Small intestine (tissue), 7 donors: ENCODE data around the gene BTG1. TPM values are rescaled to one million over a fixed set of nuclear protein-coding genes. Genes with fewer than 3 reads are reported as not detected.
A peak's percentile ranks its signal among the peaks of the same experiment; 100 is the strongest.

Experiments
- DNase-seq, 2 donors: peaks; one replicate each; pipeline versions ENCODE4 v3.0.0 to v3.0.0-alpha.2; 2013
- FAIRE-seq: peaks from 2 replicates; lab custom pipeline; 2012; peaks lifted over from hg19 to GRCh38; lab: Jason Lieb, UNC
- H3K27ac ChIP-seq, 3 donors: one replicate each; pipeline ENCODE4 v1.5.1; 2013; ENCODE audit warnings: low read length in 2 of 3, mild to moderate bottlenecking in 2 of 3, control low read depth in 1 of 3, inconsistent platforms in 1 of 3, low read depth in 1 of 3, moderate library complexity in 1 of 3
- H3K27me3 ChIP-seq, 3 donors: one replicate each; pipeline ENCODE4 v1.6.1; 2013; ENCODE audit warnings: low read length in 3 of 3, inconsistent platforms in 1 of 3; ENCODE audit not compliant: control insufficient read depth in 3 of 3, insufficient read depth in 3 of 3
- H3K36me3 ChIP-seq, 3 donors: one replicate each; pipeline ENCODE4 v1.6.1; 2013; ENCODE audit warnings: low read length in 3 of 3, inconsistent platforms in 1 of 3, low read depth in 1 of 3, mild to moderate bottlenecking in 1 of 3, moderate library complexity in 1 of 3; ENCODE audit not compliant: control insufficient read depth in 3 of 3, insufficient read depth in 2 of 3
- H3K4me1 ChIP-seq, 3 donors: one replicate each; pipeline ENCODE4 v1.6.1; 2013; ENCODE audit warnings: low read length in 2 of 3, inconsistent platforms in 1 of 3, low read depth in 1 of 3, mild to moderate bottlenecking in 1 of 3, moderate library complexity in 1 of 3; ENCODE audit not compliant: control insufficient read depth in 3 of 3, insufficient read depth in 2 of 3
- H3K4me3 ChIP-seq, 3 donors: one replicate each; pipeline ENCODE4 v1.5.1; 2013; ENCODE audit warnings: low read length in 3 of 3, control low read depth in 1 of 3, inconsistent platforms in 1 of 3, low read depth in 1 of 3, mild to moderate bottlenecking in 1 of 3, moderate library complexity in 1 of 3
- H3K9me3 ChIP-seq, 2 donors: one replicate each; pipeline ENCODE4 v1.6.1; 2013; ENCODE audit warnings: low read depth in 1 of 2, low read length in 1 of 2; ENCODE audit not compliant: control insufficient read depth in 2 of 2, insufficient read depth in 1 of 2
- WGBS, 3 donors: extraction: QIAGEN DNeasy Blood & Tissue Kit; methylation state at CpG; one replicate each; pipeline ENCODE4 v1.1.7; 2013; 5-methylcytosine and 5-hydroxymethylcytosine counted together
- polyA plus RNA-seq, 4 donors: library from polyadenylated mRNA; stranded (reverse) in 3 of 4; unstranded in 1 of 4; fragments of 200-250 nt in 3 of 4; fragments of 120-200 nt in 1 of 4; gene quantifications; one replicate each; pipeline versions ENCODE4 v1.2.1 to v1.2.3, GENCODE V29; 2013
- donor health status: healthy with polysubstance abuse.
- donor health status: control.
- donor health status: control.
- donor health status: Bipolar disorder and iron deficiency.
- donor health status: healthy.

The BTG1 gene
- polyA plus RNA-seq, 4 donors = 38.8 to 61.1 (median 50.9) TPM

DNA sequence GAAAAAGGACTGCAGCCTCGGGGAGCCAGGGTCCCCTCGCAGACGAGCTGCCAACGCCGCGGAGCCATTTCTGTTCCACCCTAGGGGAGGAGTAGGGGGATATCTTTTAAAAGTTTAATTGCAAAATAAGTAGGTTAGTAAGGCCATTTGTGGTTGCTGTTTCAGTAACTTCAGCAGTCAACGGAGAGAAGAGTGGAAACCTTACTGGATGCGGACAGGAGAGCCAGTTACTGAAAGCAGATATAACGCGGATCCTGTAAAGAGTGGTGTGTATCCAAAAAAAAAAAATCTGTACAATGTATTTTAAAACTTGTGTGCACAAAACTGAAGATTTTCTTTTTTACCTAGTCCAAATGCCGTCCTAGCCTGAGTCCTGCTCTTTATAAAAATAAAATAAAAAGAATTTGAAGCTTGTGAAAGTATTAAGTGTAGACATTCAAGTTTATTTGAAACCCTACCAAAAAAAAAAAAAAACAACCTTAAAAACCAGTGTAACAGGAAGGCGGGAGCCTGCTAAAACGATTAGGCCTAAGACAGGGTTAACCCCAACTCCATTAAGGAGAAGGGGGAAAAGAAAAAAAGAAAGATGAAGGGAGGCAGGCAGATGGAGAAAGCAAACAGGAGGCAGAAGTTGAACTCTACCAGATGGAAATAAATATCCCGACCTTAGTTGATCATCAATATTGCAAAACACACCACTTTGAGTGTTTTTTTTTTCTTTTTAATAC is 1.0 kb upstream of the BTG1 start:
- FAIRE-seq (no peak), DNase-seq (no peak)
- Histone ChIP-seq H3K36me3 (peaks cover 0 to 7% (median 4%) of the 10 kb centered on the region in 3 donors), H3K27ac (peak overlapping the region; percentile 63 to 92 (median 91)), H3K4me3 (peak overlapping the region; percentile 54 to 81 (median 62)), H3K27me3 (no peaks in the 10 kb centered on the region), H3K9me3 (no peaks in the 10 kb centered on the region), H3K4me1 (peaks cover 0 to 9% (median 0%) of the 10 kb centered on the region in 3 donors)
- 9 to 11% (median 9%) methylated on average over 14 of the region's 14 CpGs for WGBS, 3 donors

DNA sequence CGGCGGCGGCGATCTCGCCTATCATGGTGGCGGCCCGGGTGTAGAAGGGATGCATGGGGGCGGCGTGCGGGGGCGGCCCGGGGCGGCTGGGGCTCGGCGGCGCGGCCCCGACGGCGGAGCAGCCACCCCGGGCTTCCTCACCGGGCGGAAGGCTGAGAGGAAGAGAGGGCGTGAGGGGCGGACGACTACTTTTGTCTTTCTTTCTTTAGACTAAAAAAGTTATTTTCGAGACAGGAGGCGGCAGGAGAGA is 240 bp downstream of the BTG1 start:
- no peak for FAIRE-seq
- 0 to 1% (median 0%) methylated on average over 22 to 28 of the region's 28 CpGs for WGBS, 3 donors
- Histone ChIP-seq H3K9me3 (no peaks in the 10 kb centered on the region), H3K27ac (peak overlapping the region; percentile 92 to 99 (median 95)), H3K36me3 (peaks cover 0 to 7% (median 4%) of the 10 kb centered on the region in 3 donors), H3K4me3 (peak overlapping the region; percentile 77 to 100 (median 87)), H3K27me3 (no peaks in the 10 kb centered on the region), H3K4me1 (peaks cover 0 to 9% (median 0%) of the 10 kb centered on the region in 3 donors)
- DNase-seq = no peak

DNA sequence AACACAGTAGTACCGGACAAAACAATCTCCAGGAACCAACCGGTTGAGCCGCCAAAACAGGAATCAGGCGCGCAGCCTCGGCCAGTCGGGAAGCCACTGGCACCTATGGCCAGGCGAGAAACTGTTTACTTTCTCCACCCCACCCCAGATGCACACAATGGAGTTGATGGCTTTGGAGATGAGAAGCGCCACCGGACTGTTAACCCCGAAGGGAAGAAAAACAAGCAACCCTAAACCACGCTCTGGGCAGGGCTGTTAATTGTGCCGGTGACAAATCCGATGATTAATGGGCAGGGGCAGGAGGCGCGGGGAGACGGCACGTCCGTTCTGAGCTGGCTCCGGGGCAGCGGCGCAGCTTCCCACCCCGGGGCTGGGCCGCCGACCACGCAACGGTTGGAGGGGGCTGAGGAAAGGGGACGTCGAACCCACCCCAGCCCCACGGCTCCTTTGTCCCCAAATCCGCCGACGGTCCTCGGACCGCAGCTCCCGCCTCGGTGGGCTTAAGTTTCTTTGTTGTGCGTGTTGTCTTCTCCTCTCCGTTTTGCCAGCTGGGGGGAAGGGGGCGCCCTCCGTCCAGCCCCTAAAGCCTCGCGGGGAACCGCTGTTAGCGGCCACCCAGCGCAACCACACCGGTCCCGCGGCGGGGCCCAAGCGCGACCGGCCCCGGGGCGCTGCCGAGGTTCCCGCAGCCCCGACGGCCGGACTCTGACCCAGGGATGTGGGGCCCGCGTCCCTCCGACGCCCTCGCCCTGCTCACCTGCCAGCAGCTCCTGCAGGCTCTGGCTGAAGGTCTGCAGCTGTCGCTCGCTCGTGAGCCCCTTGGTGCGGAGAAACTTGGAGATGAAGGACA is 790 bp downstream of the BTG1 start:
- peaks cover 0 to 7% (median 4%) of the 10 kb centered on the region in 3 donors for H3K36me3 ChIP-seq
- H3K27ac ChIP-seq = peak overlapping the region; percentile 92 to 99 (median 95)
- H3K9me3 ChIP-seq = no peaks in the 10 kb centered on the region
- H3K4me1 ChIP-seq = peaks cover 0 to 11% (median 0%) of the 10 kb centered on the region in 3 donors
- DNase-seq (peak; percentile 78 to 79), FAIRE-seq (no peak)
- peak overlapping the region; percentile 77 to 100 (median 87) for H3K4me3 ChIP-seq
- H3K27me3 ChIP-seq = no peaks in the 10 kb centered on the region
- WGBS, 3 donors = 0 to 1% (median 0%) methylated on average over 59 to 69 of the region's 69 CpGs

DNA sequence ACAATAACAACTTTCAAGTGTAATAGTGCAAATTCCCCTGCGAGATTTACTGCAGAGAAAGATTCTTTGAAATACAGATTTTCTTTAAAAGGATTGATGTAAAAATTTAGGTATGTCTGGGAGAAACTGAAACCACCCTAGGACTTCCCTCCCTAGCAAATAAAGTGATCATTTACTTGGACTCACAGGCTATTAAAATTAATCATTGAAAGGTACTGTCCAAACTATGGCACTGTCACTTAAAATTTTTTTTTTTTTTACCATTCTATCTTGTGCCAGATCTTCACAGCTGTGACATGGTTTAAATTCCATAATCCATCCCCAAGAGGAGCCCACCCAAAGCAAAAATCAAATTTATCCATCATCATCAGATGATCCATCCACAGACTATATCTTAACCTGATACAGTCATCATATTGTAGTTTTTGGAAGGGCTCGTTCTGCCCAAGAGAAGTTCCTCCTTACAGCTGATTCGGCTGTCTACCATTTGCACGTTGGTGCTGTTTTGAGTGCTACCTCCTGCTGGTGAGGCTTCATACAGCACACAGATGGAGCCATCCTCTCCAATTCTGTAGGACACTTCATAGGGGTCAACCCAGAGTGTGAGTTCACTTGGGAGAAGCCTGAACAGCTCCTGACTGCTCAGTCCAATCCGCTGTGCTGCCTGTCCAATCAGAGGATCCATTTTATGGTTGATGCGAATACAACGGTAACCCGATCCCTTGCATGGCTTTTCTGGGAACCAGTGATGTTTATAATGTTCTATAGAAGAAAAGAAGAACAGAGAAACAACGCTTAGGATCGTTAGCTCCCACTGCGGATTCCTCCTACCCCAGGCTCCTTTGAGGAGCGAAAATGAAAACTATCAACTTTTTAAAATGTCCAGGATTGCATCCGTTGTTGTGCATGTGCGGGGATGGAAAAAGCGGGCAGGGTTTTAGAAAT is 1.7 kb downstream of the BTG1 start:
- H3K36me3 ChIP-seq = peaks cover 3 to 4% (median 4%) of the 10 kb centered on the region in 3 donors
- H3K4me1 ChIP-seq = peaks cover 0 to 15% (median 0%) of the 10 kb centered on the region in 3 donors
- H3K27ac ChIP-seq = peak overlapping the region; percentile 92 to 99 (median 95)
- H3K9me3 ChIP-seq = no peaks in the 10 kb centered on the region
- H3K4me3 ChIP-seq = peak overlapping the region; percentile 77 to 100 (median 87)
- 0 to 1% (median 1%) methylated on average over 15 of the region's 15 CpGs for WGBS, 3 donors
- peak; percentile 84 to 85 for DNase-seq
- FAIRE-seq = no peak
- H3K27me3 ChIP-seq = no peaks in the 10 kb centered on the region

DNA sequence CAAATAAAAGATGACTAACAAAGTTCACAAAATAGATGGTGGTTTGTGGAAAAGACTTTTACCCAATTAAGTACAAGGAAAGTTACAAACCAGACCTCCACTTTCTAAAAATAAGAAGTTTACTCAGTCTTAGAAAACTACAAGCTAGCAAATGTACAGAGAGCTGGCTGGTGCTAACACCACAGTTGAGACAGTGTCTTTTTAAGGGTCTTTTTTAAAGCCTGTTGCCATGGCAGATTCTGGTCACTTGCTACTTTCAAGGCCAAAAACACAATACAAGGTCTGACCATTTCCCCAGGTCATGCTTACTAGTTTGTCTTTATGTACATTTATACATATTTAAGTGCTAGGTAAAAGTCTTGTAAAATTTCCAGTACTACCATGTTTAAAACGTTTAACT is 2.4 kb downstream of the BTG1 start:
- H3K4me1 ChIP-seq = peaks cover 0 to 22% (median under 1%) of the 10 kb centered on the region in 3 donors
- WGBS, 3 donors = 0% methylated on average over 1 of the region's 1 CpG

DNA sequence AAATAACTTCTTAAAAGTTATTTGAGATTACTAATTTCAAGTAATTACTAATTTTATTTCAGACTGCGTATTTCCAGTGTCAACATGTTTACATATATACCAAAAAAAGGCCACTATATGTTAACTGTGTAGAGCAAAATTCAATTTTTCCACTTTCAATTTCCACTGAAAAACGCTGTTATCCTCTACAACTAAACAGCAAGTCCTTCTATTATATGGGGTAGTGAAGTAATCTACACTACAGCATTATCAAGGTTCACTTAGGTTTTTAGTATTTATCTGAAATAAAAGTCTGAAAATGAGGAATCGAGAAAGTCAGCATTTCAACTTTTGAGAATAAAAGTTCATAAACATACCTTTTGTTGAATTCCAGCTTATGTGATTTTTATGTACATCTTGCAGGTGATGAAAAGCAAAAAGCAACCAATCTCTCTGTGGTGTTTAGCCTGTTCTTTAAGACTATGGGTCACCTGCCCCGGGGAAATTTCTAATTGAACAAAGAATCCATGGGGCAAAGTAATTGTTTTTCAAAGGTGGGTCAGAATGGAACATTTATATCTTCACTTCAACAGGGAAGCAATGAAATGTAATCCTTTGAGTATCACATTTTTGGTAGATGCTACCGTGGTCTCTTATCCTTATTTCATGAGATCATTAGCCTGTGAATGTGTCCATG is 3.3 kb downstream of the BTG1 start:
- FAIRE-seq (no peak), DNase-seq (no peak)
- WGBS, 3 donors = 4 to 13% (median 5%) methylated on average over 5 of the region's 5 CpGs
- Histone ChIP-seq H3K9me3 (no peaks in the 10 kb centered on the region), H3K27ac (peak overlapping the region; percentile 32 to 95 (median 65)), H3K27me3 (no peaks in the 10 kb centered on the region), H3K4me1 (peaks cover 0 to 26% (median 9%) of the 10 kb centered on the region in 3 donors), H3K4me3 (peak overlapping the region; percentile 77 to 87 (median 78)), H3K36me3 (peaks cover 3 to 4% (median 4%) of the 10 kb centered on the region in 3 donors)

More for the DNA sequence above, 2.4 kb downstream of the BTG1 start:
- peaks cover 3 to 4% (median 4%) of the 10 kb centered on the region in 3 donors for H3K36me3 ChIP-seq
- no peaks in the 10 kb centered on the region for H3K27me3 ChIP-seq
- FAIRE-seq = no peak
- peak in 1 of 2 donors; percentile 31 for DNase-seq
- H3K27ac ChIP-seq = peak overlapping the region in 2 of 3 donors; percentile 89 to 95
- no peaks in the 10 kb centered on the region for H3K9me3 ChIP-seq
- H3K4me3 ChIP-seq = peak overlapping the region; percentile 77 to 100 (median 87)

DNA sequence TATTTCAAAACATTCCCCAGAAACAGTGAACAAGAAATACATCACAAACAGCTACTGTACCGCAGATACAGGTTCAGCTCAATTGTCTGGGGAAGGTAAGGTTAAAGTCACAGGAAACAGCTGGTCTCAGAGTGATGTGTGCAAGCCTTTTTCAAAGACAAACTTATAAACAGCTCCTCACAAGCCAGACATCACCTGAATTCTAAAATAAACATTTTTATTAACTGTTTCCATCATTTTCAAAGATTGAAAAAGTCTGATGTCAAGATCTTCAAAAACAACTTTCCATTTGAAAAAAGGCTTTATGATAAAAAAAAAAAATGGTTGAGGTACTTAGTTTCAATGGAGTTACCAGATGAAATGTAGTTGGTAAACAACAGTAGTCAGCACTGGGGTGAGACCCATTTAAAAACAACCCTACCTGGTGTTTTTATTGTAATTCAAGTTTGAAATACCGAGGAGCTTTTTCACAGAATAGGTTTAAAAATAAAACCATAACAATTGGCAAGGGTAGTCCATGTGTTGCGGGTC is 4.0 kb downstream of the BTG1 start:
- Histone ChIP-seq H3K27ac (peak overlapping the region; percentile 53 to 95 (median 80)), H3K36me3 (peaks cover 3 to 4% (median 4%) of the 10 kb centered on the region in 3 donors), H3K9me3 (no peaks in the 10 kb centered on the region), H3K27me3 (no peaks in the 10 kb centered on the region), H3K4me1 (peaks cover 2 to 29% (median 9%) of the 10 kb centered on the region in 3 donors), H3K4me3 (peak overlapping the region; percentile 77 to 87 (median 78))
- DNase-seq (peak; percentile 41 to 54), FAIRE-seq (no peak)
- 3 to 9% (median 6%) methylated on average over 3 of the region's 3 CpGs for WGBS, 3 donors
